HG03060 (cell line): ENCODE data around the gene ALG8.
"Not testable (repeated sequence)": the region's sequence is repeated elsewhere in the genome, so short reads cannot be mapped to it uniquely, and the experiment has no call there.

Experiments
- ATAC-seq: cut with Tn5 transposase; IDR thresholded peaks from one replicate; pipeline ENCODE4 v1.9.1; 2021; ENCODE audit warnings: low read depth, moderate number of reproducible peaks; ENCODE audit not compliant: unreplicated experiment

Gene ALG8

DNA sequence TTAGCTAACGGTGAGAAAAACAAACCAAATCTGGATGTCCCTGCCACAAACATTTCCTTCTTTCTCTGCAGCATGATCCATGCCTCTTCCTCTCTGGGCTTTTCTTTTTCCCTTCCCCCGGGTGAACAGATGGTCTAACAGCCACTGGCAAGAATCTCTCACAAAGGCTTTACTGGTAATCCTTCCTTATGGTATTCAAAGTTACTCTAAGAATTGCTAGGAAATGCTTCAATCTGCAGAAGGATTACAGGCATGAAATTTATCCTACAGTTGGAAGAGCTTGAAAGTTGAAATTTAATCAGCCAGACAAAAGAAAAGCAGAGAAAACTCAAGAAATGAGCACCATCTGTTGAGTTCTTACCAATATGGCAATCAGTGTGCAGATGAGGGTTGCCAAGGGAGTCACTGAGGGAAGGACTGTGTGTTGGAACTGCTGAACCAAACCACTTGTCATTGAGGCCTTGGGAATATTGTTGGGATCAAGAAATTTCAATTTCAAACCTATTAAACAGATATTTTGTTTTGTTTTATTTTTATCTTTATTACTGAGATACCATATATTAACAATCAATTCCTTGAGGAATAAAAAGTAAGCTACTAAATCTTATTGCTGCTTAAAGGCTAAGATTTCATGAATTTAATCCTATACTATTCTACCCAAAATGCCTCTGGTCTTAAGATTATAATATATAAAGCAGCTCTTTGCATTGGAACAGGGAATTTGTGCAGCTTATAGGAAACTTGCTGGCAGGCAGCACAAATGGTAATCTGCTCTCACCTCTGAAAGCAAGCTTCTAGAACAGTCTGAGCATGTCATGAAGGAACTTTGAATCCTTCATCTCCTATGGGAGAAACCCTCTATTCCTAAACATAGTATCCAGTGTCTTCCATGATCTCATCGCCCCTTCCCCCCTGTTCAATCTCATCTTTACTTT is 30.1 kb downstream of the ALG8 start:
- ATAC-seq = no peak

DNA sequence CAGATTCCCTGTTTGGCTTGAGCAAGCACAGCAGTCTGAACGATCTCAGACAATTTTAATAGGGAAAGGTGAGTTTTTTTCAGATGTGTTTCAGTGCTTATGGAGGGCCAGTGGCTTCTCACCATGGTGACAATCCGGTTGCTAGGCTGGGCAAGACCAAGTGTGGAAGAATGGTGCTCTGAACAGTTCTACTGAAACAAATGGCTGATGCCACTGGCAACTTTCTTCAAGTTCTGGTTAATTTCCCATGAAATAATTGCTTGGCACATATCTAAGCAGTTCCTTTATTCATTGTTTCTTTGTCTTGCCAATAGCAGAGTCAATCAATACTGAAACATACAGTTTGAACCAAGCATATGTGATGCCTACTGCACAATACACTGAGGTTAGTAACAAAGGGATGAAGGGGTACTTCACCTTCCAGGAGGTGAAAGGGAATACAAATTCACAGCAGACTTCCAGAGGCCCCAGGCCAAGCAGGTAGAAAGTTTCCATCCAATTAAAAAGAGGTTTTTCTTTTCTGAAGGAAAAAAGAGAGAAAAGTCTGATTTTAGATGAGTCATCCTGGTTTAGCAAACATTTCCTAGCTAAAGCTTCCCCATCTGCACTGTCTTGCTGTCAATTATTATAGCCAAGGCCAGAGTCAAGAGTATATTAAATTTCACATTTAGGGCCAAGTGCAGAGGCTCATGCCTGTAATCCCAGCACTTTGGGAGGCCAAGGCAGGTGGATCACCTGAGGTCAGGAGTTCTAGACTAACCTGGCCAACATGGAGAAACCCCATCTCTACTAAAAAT is 38.6 kb downstream of the ALG8 start:
- no peak for ATAC-seq

DNA sequence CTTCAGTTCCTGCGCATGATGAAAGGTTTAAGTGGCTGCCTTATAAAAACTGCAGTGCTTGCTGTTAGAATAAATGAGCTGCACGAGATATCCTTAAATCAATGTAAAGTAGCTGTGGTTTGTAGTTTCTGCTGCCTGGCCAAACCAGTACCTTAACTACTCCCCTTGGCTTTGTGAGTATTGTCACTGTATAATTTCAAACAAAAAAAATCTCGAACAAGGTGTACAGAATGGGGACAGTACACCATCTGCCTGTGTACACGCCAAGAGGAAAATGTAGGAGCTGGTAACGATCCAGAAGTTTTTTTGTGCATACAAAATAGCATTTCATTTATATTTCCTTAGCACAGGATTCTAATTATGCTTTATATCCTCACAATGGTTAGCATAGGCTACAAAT is 39.2 kb downstream of the ALG8 start:
- ATAC-seq = no peak

DNA sequence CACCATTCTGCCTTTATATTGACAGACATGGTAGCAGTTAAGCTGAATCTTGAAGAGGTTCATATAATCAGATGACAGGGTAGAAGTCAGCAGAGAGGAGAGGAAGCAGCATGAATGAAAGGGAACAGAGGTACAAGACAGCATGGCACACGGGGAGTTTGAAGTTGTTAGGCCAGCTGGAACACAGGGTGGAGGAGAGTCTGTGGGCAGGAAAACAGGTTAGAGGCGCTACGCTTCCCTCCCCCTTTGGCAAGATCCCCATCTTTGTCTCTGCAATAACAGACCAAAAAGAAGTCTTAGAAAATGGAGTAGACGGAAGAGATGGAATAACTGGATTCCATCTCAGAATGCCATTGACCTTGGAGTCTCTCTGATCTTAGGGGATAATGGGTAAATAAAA is 39.8 kb downstream of the ALG8 start:
- ATAC-seq = no peak

DNA sequence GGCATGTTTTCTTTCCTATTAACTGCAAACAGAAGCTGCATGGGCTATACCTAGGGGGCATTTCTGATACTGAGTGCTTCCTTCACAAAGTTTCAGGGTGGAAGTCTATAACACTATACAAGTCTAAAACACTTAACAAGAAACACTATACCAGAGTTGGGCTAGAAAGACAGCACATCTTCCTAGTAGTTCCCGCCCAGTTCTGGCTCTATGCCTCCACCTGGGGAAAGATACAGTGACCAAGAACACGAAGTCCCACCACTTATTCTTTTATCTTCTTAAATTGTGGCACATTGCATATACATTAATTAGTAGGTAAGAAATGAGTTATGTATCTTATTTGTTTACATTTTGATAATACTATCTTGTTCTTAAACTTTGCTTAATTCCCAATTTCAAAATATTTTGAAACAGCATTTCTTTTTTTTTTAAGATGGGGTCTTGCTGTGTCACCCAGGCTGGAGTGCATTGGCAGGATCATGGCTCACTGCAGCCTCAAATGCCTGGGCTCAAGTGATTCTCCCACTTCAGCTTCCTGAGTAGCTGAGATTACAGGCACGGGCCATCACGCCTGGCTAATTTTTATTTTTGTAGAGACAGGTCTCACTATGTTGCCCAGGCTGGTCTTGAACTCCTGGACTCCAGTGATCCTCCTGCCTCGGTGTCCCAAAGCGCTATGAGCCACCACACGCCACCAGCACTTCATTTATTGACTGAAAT is 41.6 kb downstream of the ALG8 start:
- ATAC-seq = no peak

DNA sequence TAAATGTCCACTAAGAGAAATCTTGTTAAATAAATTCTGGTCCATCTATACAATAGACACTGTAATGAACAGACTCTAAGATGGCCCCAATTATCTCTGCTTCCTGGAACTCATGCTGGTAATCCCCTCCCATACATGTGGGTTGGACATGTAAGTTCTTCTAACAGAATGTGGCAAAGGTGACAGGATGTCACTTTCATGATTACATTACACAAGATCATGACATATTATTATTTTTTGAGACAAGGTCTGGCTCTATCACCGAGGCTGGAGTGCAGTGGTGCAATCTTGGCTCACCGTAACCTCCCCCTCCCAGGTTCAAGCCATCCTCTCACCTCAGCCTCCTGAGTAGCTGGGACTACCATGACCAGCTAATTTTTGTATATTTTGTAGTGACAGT is 45.2 kb downstream of the ALG8 start:
- ATAC-seq = no peak

DNA sequence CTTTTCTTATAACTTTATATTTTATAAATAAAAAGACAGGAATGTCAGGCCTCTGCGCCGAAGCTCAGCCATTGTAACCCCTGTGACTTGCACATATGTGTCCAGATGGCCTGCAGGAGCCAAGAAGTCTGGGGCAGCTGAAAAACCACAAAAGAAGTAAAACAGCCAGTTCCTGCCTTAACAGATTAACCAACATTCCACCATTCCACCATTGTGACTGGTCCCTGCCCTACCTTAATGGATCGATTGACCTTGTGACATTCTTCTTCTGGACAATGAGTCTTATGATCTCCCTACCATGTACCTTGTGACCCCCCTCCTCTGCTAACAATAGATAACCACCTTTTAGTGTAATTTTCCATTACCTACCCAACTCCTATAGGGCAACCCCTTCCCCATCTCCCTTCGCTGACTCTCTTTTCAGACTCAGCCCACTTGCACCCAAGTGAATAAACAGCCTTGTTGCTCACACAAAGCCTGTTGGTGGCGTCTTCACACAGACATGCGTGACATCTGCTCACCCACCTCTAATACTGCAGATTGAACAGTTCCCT is 52.8 kb downstream of the ALG8 start:
- ATAC-seq = not testable (repeated sequence)

DNA sequence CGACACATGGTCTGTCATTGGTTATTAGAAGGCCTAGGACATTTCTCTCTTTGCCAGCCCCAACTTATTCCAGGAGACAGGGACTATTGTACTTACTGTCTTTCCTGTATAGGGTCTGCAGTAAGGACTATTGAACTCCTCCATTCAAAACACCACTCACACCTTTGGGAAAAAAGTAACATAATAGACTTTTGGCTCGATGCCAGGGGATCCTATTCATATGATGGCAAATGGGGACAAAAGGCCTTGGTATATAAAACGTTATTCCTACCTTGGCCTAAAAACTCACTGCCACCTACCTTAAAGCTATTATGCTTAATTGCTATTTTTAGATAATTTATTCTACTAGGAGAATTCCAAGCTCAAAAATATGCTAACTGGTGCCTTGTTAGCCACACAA is 53.5 kb downstream of the ALG8 start:
- no peak for ATAC-seq

DNA sequence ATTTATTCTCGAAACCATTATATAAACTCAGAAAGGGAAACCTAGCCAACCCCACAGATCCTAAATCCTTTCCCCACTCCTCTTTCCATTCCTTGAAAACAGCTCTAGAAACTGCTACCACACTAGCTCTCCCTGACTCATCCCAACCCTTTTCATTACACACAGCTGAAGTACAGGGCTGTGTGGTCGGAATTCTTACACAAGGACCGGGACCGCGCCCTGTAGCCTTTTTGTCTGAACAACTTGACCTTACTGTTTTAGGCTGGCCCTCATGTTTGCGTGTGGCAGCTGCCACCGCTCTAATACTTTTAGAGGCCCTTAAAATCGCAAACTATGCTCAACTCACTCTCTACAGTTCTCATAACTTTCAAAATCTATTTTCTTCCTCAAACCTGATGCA is 54.9 kb downstream of the ALG8 start:
- not testable (repeated sequence) for ATAC-seq

DNA sequence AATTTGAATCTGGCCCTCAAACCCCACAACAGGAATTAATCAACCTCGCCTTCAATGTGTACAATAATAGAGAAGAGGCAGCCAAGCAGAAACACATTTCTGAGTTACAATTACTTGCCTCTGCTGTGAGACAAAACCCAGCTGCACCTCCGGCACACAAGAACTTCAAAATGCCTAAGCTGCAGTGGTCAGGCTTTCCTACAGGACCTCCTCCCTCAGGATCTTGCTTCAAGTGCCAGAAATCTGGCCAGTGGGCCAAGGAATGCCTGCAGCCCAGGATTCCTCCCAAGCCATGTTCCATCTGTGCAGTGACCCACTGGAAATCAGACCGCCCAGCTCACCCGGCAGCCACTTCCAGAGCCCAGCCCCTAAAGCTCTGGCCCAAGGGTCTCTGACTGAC is 56.4 kb downstream of the ALG8 start:
- no peak for ATAC-seq

DNA sequence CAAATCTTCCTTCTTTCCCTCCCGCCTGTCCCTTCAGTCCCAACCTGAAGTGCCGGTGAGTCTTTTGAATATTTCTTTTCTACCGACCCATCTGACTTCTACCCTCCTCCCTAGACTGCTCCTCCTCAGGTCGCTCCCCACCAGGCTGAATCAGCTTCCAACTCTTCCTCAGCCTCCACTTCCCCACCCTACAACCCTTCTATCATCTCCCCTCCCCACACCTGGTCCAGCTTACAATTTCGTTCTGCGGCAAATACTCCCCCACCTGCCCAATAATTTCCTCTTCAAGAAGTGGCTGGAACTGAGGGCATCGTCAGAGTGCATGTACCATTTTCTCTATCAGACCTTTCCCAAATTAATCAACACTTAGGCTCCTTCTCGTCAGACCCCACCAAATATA is 57.3 kb downstream of the ALG8 start:
- no peak for ATAC-seq

DNA sequence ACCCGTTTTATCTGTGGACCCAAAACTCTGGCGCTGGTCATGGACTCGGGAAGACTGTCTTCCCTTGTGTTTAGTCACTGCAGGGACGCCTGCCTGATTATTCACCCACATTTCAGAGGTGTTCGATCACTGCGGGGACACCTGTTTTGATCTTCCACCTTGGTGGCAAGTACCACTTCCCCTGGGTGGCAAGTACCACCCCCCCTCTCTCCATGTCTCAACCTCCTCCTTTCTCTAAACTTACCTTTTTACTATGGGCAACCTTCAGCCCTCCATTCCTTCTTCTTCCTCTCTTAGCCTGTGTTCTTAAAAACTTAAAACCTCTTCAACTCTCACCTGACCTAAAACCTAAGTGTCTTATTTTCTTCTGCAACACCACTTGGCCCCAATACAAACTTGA is 57.8 kb downstream of the ALG8 start:
- ATAC-seq = no peak

DNA sequence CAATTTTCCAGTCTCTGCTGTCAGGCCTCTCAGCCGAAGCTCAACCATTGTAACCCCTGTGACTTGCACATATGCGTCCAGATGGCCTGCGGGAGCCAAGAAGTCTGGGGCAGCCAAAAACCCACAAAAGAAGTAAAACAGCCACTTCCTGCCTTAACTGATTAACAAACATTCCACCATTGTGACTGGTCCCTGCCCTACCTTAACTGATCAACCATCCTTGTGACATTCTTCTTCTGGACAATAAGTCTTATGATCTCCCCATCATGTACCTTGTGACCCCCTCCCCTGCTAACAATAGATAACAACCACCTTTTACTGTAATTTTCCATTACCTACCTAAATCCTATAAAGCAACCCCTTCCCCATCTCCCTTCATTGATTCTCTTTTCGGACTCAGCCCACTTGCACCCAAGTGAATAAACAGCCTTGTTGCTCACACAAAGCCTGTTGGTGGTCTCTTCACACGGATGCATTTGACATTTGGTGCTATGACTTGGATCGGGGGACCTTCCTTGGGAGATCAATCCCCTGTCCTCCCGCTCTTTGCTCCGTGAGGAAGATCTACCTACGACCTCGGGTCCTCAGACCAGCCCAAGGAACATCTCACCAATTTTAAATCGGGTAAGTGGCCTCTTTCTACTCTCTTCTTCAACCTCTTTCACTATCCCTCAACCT is 58.5 kb downstream of the ALG8 start:
- no peak for ATAC-seq

DNA sequence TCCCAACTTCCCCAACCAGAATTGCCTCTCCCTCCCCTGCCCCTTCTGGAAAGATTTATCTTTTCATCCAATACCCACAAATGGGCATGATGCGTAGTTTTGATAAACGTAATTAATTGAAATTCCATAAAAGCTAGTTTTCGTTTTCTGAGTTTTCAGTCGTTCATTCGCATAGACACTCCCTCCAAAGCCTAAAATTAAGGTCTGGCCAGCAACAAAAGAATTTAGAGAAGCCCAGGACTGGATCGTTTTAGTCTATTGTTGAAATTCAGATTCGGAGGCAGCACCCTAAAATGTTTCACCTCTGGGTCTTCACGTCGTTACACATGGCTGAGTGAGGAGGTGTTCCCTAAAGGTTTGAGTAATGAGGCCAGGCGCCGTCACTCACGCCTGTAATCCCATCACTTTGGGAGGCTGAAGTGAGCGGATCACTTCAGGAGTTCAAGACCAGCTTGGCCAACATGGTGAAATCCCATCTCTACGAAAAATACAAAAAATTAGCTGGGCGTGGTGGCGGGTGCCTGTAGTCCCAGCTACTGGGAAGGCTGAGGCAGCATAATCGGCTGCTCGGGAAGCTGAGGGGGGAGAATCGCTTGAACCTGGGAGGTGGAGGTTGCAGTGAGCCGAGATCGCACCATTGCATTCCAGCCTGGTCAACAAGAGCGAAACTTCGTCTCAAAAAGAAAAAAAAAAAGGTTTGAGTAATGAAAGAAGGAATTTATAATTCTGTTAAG is 59.2 kb downstream of the ALG8 start:
- no peak for ATAC-seq

DNA sequence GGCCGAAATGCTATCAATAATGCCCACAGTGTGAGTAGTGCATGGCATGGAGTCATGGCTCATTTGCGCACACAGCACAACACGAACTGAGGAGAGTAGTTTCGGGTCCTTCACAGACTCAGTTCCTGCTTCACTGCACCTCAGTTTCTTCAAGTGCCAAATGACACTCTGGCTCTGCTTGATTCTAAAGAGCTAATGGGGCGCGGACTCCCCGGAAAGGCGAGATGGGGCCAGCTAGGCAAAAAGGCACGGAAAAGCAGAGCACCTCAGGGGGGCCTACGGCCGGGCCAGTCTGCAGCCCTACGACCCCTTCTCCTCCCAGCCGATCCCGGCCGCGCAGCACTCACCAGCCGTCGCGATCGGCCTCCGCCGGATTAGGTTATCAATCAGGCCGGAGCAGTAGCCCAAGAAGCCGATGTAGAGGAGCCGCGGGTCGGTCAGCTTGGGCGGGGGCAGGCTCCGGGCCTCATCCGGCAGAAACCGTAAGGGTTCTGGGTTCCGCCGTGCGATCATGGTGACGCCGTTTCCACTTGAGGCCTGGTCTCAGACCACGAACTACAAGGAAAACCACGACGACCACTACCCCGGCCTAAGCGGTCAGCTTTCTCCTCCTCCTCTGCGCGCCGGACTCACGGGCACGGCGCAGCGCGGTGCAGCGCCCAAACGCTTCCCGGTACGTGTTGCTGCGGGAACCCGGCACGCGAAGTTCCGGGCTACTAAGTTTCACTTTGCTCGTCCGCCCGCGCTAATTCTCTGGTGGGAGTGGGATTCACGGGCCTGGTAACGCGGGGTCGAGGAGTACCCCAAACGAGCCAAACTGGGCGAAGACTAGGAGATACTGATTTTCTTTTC is 60.0 kb downstream of the ALG8 start, which contains the start of gene NDUFC2:
Gene NDUFC2 (minus strand): TSS at position 631 of the 852 bp plus-strand sequence. CDS start 118 bp downstream, at position 513.
- no peak for ATAC-seq

DNA sequence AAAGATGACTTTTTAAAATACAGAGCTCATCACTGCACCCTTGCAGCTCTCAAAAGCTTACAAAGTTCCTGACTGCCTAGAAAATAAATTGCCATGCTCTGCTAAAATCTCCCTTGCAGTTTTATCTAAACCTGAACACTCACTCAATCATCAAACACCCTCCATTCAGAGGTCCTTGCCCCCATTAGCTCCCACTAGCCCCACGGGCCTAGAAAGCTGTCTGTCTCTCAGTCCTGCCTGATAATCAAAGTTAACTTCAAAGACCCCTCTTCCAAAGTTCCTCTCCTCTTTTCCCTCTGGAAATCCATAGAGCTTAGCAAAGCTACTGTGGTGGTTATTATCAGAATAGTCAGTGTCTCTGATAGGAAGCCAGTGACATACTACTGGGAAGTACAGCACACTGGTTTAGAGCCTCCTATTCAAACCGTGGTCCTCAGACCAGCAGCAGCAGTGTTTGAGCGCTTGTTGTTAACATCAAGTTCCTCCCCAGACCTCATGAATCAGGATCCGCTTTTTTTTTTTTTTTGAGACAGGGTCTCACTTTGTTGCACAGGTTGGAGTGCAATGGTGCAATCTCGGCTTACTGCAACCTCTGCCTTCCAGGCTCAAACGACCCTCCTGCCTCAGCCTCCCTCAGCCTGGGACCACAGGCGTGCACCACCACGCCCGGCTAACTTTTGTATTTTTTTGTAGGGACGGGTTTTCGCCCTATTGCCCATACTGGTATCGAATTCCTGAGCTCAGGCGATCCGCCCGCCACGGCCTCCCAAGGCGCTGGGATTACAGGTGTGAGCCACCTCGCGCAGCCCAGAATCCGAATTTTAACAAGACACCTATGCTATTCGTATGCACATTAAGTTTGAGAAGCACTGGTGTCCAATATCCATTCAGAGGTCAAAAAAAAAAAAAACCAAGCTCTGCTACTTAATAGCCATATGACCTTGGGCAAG is 60.9 kb downstream of the ALG8 start:
- ATAC-seq = no peak

DNA sequence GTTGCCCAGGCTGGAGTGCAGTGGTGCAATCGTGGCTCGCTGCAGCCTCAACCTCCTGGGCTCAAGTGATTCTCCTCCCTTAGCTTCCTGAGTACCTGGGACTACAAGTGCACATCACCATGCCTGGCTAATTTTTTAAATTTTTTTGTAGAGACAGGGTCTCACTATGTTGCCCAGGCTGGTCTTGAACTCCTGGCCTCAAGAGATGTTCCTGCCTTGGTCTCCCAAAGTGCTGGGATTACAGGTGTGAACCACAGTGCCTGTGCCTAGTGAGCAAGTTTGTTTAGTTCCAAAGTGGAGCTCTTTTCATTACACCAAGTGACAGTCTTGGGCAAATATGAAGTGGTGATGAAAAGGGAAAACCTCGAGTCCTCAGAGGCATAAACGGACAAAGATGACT is 61.8 kb downstream of the ALG8 start:
- not testable (repeated sequence) for ATAC-seq
